ENCODE results near the gene SLC12A8.

- TF ChIP-seq POLR2A (IDR thresholded peaks at IDR 0.05) (no peak), CTCF (IDR thresholded peaks at IDR 0.05 in 4 of 5, conservative IDR thresholded peaks at IDR 0.05 in 1 of 5) (no peak)
Measured at GRCh38 chr3:125187599-125187910, 25.0 kb downstream of the SLC12A8 start.
